NCI-H2171 treated with DMSO at 0.1 percent for 48 hours (cell line): ENCODE measurements around the gene BCL6B.

Source experiments
- DNase-seq: peaks from one replicate; lab custom pipeline; 2025; lab: John Stamatoyannopoulos, UW

The BCL6B gene

DNA sequence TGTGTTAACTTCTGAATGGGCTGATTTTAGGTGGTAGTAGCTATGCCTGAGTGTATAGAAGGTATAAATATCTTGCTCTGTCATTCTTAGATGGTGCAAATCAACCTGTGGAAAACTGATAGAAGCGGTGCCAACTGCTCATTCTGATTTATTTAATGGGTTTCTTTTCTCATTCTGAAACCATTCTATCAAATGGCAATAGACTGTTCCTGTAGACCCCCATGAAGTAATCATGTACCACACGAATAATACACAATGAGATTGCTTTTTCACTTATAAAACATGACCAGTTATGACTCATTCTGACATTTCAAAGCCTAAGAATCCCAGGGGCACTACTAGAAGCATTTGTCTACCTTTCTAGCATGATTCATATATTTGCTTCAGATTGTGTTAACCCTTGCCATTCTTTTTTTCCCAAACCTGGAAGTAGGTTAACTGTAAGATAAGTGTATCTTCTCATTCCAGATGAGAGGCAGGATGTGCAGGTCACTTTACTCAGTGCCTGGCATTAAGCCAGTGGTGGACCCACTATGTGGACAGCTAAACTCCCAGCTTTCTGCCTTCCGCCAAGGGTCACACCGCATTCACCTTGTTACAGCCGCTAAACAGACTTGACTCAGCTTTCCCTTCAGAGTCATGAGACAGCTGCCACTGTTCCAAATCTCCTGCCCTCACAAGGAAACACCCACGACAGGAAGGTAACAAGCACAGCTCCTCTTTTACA is 37.5 kb downstream of the BCL6B start:
- peak; percentile 26 for DNase-seq

DNA sequence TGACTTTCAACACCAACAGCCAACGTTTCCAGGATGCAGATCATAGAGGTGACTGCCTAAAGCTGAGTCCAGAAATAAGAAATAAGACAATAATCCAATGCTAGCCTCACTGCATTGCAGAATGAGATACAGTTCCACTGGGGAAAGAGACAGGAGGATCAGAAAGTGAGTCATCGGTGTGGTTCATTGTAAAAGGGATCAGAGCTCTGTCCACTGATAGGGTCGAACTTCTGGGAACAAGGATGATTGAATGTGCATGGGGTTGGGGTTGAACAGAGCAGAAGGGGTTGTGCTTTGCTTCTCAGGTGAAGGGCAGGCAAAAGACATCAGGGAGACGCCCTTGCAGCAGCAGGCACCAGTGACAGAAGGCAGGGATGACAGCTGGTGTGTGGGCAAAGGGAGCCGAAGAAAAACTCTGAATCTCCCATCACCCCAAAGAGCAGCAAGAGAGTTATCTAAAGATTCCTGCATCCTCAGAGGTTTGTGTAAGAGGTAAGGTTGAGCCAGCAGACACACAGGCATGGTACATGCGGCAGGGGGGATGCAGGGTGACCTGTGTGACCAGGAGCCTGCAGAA is 40.8 kb downstream of the BCL6B start:
- peak; percentile 77 for DNase-seq

DNA sequence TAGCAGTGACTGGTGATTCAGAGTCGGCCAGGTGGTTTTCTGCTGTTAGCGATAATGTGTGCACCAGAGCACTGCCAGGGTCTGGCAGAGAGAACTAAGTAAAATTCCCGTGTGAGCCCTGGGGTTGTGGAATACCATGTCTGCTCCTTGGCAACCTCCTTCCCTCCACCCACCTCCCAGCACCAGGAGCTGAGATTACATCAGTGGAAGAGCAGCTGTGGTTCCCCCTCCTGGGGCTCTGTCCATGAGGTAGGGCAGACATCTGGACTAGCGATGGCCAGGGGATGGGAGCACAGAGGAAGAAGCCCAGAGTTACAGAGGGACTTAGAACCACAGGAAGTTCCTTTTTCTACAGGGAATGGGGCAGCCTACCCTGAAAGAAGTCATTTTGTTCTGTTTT is 41.4 kb downstream of the BCL6B start:
- peak; percentile 69 for DNase-seq

DNA sequence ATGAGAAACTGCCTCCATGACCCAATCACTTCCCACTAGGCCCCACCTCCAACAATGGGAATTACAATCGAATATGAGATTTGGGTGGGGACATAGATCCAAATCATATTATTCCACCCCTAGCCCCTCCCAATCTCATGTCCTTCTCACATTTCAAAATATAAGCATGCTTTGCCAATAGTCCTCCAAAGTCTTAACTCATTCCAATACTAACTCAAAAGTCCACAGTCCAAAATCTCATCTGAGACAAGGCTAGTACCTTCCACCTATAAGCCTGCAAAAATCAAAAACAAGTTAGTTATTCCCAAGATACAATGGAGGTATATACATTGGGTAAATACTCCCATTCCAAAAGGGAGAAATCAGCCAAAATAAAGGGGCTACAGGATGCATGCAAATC is 44.3 kb downstream of the BCL6B start:
- DNase-seq, result no peak

DNA sequence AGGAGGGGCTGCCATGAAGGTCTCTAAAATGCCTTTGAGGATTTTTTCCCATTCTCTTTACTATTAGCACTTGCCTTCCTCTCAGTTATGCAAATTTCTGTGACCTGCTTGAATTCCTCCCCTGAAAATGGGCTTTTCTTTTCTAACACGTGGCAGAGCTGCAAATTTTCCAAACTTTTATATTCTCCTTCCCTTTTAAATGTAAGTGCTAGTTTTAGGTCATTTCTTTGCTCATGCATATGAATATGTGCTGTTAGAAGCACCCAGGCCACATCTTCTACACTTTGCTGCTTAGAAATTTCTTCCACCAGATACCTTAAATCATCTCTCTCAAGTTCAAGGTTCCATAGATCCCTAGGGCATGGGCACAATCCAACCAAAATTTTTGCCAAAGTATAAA is 45.4 kb downstream of the BCL6B start:
- no peak for DNase-seq

DNA sequence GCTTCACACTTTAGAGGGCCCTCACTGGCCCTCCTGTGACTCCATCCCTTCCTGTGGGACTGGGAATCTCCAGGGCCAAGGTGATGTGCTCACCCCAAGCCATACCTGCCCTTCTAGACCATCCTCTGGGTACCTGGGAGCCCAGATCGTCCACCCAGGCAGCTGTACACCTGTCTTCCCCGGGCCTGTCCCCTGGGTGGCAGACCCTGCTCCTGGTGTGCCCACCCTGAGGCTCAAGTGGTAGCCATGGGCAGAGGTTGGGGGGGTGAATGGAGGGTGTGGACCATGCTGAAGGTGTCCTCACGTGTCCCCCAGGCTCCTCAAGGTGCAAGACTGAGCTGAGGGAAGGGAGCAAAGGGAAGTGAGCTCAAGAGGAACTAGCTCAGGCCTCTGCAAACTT is 47.9 kb downstream of the BCL6B start:
- DNase-seq, result no peak

DNA sequence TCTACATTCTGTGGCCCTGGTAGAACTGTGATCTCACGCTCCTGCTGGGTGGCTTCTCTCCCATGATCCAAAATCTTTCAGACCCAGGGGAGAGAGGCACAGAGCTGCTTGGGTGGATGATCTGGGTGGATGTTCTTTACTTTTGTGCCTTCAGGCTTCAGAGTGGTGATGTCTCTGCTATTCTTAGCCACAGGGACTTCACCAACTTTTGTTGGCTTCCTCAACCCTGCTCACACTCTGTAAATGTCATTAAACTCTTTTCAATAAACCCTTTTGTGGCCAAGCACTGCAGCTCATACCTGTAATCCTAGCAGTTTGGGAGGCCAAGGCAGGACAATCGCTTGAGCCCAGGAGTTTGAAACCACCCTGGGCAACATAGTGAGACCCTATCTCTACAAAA is 49.6 kb downstream of the BCL6B start:
- DNase-seq, result no peak

DNA sequence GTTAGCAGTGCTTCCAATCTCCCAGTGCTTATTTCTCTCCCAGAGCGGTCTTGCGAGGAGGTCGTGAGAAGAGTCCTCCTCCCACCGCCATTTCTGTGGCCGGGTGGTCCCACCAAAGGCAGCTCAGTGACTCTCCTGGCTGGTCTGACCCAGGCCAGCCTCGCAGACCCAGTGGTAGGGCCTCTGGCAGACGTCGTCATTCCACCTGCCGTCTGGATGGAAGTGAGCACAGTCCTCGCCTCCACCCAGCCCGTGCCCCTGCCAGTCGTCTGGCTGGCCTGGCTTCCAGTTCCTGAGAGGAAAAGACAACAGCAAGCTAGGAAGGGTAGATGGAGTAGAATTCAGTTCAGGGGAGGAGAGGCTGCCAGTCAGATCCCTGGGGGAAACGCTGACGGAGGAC is 52.1 kb downstream of the BCL6B start:
- no peak for DNase-seq

DNA sequence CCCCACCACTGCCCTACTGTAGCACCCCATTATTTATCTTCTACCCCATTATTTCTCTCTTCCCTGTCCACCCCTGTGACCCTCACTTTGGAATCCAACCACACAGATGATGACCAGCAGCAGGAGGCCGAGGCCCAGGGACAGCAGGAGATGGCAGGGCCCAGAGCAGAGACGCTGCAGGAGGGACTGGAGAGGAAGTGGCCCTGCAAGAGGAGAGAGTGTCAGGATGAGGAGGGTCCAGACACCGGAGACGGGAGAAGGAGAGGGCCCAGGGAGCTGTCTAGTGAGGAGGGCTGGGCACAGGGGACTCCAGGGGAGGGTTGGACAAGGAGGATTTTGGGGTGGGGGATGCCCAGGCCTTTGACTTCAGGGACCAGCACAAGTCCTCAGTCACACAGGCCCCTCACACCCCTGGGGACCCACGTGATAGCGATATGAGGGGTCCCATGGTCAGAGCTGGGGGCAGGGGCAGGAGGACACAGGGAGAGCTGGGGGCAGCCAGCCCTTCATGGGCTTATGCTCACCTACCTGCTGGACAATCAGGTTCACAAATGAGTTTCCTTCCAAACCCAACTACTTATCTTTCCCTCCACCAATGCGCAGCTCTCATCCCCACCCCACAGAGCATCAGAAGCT is 55.2 kb downstream of the BCL6B start:
- no peak for DNase-seq

DNA sequence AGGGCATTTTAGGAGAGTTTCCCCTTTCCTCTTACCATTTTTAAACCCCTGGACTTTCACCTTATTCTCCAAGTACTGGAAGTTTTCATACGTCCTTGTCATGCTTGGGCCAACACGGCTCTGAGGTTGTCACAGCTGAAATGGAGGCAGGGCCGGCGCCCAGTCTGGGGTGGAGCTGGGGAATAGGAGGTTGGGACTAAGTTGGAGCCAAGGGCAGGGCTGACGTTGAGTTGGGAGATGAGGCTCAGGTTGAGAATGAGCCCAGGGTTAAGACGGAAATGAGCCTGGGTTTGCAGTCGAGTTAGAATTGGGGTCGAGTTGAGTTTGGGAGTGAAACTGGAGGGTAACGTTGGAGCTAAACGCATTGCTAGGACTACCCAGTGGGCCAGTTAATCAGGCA is 55.9 kb downstream of the BCL6B start:
- no peak for DNase-seq
